Measurements from ENCODE around the gene AK4.
A peak's percentile ranks its signal among the peaks of the same experiment; 100 is the strongest.

The AK4 gene

GRCh38 chr1:65254320-65255034 is 106.5 kb downstream of the AK4 start:
- peak; percentile 74 for DNase-seq (ENCODE audit: low read depth)
- H3K4me3 ChIP-seq (ENCODE audit: low read depth, low read length), result no peak overlapping the region
- TF ChIP-seq CTCF (IDR thresholded peaks at IDR 0.05; ENCODE audit: low read depth, low read length) (no peak), MAX (IDR thresholded peaks at IDR 0.05; ENCODE audit: low read depth, low read length) (0 out of 2 replicates have a peak, but pooled peaks have one; percentile 28), POLR2A (IDR thresholded peaks at IDR 0.05; ENCODE audit: extremely low read depth, insufficient read length) (peak; percentile 82), MYC (IDR thresholded peaks at IDR 0.05; ENCODE audit: low read depth, low read length) (peak; percentile 25; the same call in 1 of the 2 replicates)

- DNase-seq (ENCODE audit: low read depth), result peak; percentile 1
- TF ChIP-seq MAX (IDR thresholded peaks at IDR 0.05; ENCODE audit: low read depth, low read length) (no peak), POLR2A (IDR thresholded peaks at IDR 0.05; ENCODE audit: extremely low read depth, insufficient read length) (no peak)
- no peak overlapping the region for H3K4me3 ChIP-seq (ENCODE audit: low read depth, low read length)
These were observed 107.1 kb downstream of the AK4 start for GRCh38 chr1:65255035-65255655.

- H3K4me3 ChIP-seq (ENCODE audit: low read depth, low read length), result no peak overlapping the region
- no peak for TF ChIP-seq MAX (IDR thresholded peaks at IDR 0.05; ENCODE audit: low read depth, low read length)
- TF ChIP-seq POLR2A (IDR thresholded peaks at IDR 0.05; ENCODE audit: extremely low read depth, insufficient read length), result no peak
- no peak for TF ChIP-seq CTCF (IDR thresholded peaks at IDR 0.05; ENCODE audit: low read depth, low read length)
- TF ChIP-seq MYC (IDR thresholded peaks at IDR 0.05; ENCODE audit: low read depth, low read length), result no peak
- DNase-seq (ENCODE audit: low read depth), result no peak
These were observed 107.7 kb downstream of the AK4 start for GRCh38 chr1:65255656-65256050.

GRCh38 chr1:65256860-65257708 is 109.1 kb downstream of the AK4 start:
- DNase-seq (ENCODE audit: low read depth), result no peak
- H3K4me3 ChIP-seq (ENCODE audit: low read depth, low read length), result no peak overlapping the region
- TF ChIP-seq CTCF (IDR thresholded peaks at IDR 0.05; ENCODE audit: low read depth, low read length) (no peak), POLR2A (IDR thresholded peaks at IDR 0.05; ENCODE audit: extremely low read depth, insufficient read length) (no peak), MYC (IDR thresholded peaks at IDR 0.05; ENCODE audit: low read depth, low read length) (no peak), MAX (IDR thresholded peaks at IDR 0.05; ENCODE audit: low read depth, low read length) (no peak)

GRCh38 chr1:65258106-65258505 is 110.1 kb downstream of the AK4 start:
- TF ChIP-seq POLR2A (IDR thresholded peaks at IDR 0.05; ENCODE audit: extremely low read depth, insufficient read length), result no peak
- no peak for TF ChIP-seq MYC (IDR thresholded peaks at IDR 0.05; ENCODE audit: low read depth, low read length)
- no peak for TF ChIP-seq MAX (IDR thresholded peaks at IDR 0.05; ENCODE audit: low read depth, low read length)
- no peak for TF ChIP-seq CTCF (IDR thresholded peaks at IDR 0.05; ENCODE audit: low read depth, low read length)
- peak; percentile 14 for DNase-seq (ENCODE audit: low read depth)
- no peak overlapping the region for H3K4me3 ChIP-seq (ENCODE audit: low read depth, low read length)

All from NB4 (cell line).